Thymus (tissue), 14 donors: ENCODE data around the gene CYP4V2. TPM values are rescaled to one million over a fixed set of nuclear protein-coding genes. Genes with fewer than 3 reads are reported as not detected.

Source experiments
- DNase-seq, 9 donors: peaks; one replicate each; pipeline ENCODE4 v3.0.0-alpha.2; 2013; ENCODE audit warnings: low spot score in 9 of 9, low read depth in 6 of 9, missing footprints in 1 of 9
- H3K27ac ChIP-seq, 2 donors: one replicate each; pipeline ENCODE4 v1.5.1; 2013; ENCODE audit warnings: control low read depth in 1 of 2, low read depth in 1 of 2, low read length in 1 of 2, mild to moderate bottlenecking in 1 of 2, moderate library complexity in 1 of 2
- H3K27me3 ChIP-seq, 2 donors: one replicate each; pipeline ENCODE4 v1.5.1; 2013; ENCODE audit warnings: low read length in 1 of 2; ENCODE audit not compliant: control insufficient read depth in 2 of 2, insufficient read depth in 1 of 2
- H3K36me3 ChIP-seq, 2 donors: one replicate each; pipeline ENCODE4 v1.5.1; 2013; ENCODE audit warnings: low read length in 1 of 2, mild to moderate bottlenecking in 1 of 2, moderate library complexity in 1 of 2; ENCODE audit not compliant: control insufficient read depth in 2 of 2, insufficient read depth in 2 of 2
- H3K4me1 ChIP-seq, 2 donors: one replicate each; pipeline ENCODE4 v1.5.1; 2013; ENCODE audit warnings: low read length in 2 of 2; ENCODE audit not compliant: control insufficient read depth in 2 of 2, insufficient read depth in 2 of 2
- H3K4me3 ChIP-seq, 2 donors: one replicate each; pipeline ENCODE4 v1.5.1; 2013; ENCODE audit warnings: low read length in 2 of 2, control low read depth in 1 of 2, mild to moderate bottlenecking in 1 of 2
- H3K9me3 ChIP-seq, 2 donors: one replicate each; pipeline ENCODE4 v1.5.1; 2013; ENCODE audit warnings: low read length in 1 of 2, mild to moderate bottlenecking in 1 of 2; ENCODE audit not compliant: control insufficient read depth in 2 of 2, insufficient read depth in 1 of 2
- WGBS: extraction: QIAGEN DNeasy Blood & Tissue Kit; methylation state at CpG from one replicate; pipeline ENCODE4 v1.1.7; 2013; 5-methylcytosine and 5-hydroxymethylcytosine counted together
- long read RNA-seq, 10 donors: transcript quantifications; one replicate each; lab custom pipeline, GENCODE V29; 2026
- polyA plus RNA-seq: library from polyadenylated mRNA; stranded (reverse); fragments of 200-250 nt; gene quantifications from one replicate; pipeline ENCODE4 v1.2.3, GENCODE V29; 2013
- total RNA-seq: library from RNA; stranded (reverse); fragments of 120-200 nt; gene quantifications from one replicate; pipeline ENCODE4 v1.2.4, GENCODE V29; 2013
- donor health status: healthy.

The CYP4V2 gene
- total RNA-seq (5.9 TPM), polyA plus RNA-seq (28.2 TPM)
- long read RNA-seq, donor 1, result 0 reads
- long read RNA-seq, donor 2, result 0 reads
- long read RNA-seq, donor 3, partial matches to known transcripts, result 0 of 1 reads
- long read RNA-seq, donor 3, other reads (novel, unspliced or antisense), result 0 of 1 reads
- long read RNA-seq, donor 4, result 0 reads
- long read RNA-seq, donor 5, partial matches to known transcripts, result 0 of 1 reads
- long read RNA-seq, donor 5, other reads (novel, unspliced or antisense), result 0 of 1 reads
- long read RNA-seq, donor 6, partial matches to known transcripts, result 9 of 9 reads
- long read RNA-seq, donor 6, other reads (novel, unspliced or antisense), result 0 of 9 reads
- long read RNA-seq, donor 7, result 0 reads
- long read RNA-seq, donor 8, result 0 reads
- long read RNA-seq, donor 9, result 0 reads
- long read RNA-seq, donor 10, result 0 reads

DNA sequence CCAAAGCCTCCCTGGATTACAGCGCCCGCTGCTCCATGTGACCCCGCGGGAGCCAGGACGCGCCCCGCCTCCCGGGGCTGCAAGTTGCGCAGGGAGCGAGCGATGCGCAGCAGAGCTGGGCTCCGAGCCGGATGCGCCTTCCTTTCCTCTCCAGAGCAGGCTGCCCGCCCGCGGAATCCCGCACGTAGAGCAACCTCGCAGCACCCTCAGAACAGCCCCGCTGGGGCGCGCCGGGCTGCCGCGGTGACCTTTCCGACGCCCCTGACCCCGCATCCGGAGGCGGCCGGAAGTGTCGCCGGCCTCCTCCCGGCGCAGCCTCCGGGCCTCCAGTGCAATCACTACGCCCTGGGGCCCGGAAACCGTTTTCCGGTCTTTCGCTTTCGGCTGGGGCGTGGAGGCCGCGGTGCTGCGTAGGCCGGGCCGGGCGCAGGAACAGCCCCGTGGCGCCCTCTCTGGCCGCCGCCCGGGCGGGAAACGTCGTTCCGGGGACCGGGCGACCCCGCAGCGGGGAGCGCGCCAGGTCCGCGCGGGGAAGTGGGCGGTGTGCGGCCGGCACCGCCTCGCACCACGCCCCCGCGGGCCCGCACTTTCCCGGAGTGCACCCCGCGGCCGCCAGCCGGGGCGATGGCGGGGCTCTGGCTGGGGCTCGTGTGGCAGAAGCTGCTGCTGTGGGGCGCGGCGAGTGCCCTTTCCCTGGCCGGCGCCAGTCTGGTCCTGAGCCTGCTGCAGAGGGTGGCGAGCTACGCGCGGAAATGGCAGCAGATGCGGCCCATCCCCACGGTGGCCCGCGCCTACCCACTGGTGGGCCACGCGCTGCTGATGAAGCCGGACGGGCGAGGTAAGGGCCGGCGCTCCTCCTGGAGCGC lies at the start of gene CYP4V2:
CYP4V2 (plus strand) TSS at position 368 of the 866 bp plus-strand sequence; CDS start at position 625, 257 bp downstream.
- Histone ChIP-seq H3K36me3 (no peaks in the 10 kb centered on the region), H3K4me3 (peak within 1 kb of the TSS; percentile 87 to 96), H3K27me3 (peaks cover 0 to 11% of the 10 kb centered on the region in 2 donors), H3K27ac (peak within 1 kb of the TSS; percentile 93 to 96), H3K4me1 (peaks cover 15 to 19% of the 10 kb centered on the region in 2 donors), H3K9me3 (no peaks in the 10 kb centered on the region)
- DNase-seq, result peak in 8 of 9 donors; percentile 36 to 89 (median 70)
- under 1% methylated on average over 107 of the region's 107 CpGs for WGBS

DNA sequence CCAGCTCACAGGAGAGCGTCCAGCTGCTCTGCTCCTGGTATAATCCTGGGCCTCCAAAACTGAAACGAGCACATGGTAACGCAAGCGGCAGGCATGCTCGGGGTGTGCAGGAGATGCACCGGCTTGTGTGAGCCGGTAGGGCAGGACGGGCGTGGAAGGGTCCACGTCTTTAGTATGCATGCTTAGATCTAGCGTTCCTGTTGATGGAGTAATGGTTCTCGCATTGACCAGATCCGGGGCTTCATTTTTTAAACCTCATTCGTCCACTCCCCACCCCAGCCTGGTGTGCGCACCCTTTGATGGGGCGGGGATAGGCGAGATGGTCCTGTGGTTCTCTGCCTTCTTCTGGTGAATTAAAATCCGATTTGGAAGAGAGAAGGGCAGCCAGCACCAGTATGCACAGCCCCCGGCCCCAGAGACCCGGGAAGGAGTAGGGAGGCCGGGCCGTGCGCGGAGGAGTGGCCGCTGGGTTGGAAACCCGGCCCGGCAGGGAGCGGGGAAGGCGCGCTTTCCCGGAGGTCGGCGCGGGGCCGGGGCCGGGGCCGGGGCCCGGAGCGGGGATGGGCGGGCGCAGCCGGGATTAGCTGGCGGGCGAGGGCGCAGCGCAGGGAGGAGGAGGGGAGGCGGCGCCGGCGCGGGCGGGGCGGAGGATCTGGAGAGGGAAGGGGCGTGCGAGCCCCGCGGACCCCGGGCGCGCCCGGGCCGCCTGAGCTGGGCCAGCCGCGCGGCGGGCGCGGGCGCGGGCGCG lies 47.0 kb upstream of the CYP4V2 start:
- Histone ChIP-seq H3K27ac (peak overlapping the region in 1 of 2 donors; percentile 59), H3K27me3 (peaks cover 32 to 59% of the 10 kb centered on the region in 2 donors), H3K9me3 (peaks cover 0 to 4% of the 10 kb centered on the region in 2 donors), H3K4me3 (peak overlapping the region; percentile 24 to 40), H3K36me3 (no peaks in the 10 kb centered on the region), H3K4me1 (peaks cover 0 to 2% of the 10 kb centered on the region in 2 donors)
- 3% methylated on average over 72 of the region's 72 CpGs for WGBS
- DNase-seq, result no peak

DNA sequence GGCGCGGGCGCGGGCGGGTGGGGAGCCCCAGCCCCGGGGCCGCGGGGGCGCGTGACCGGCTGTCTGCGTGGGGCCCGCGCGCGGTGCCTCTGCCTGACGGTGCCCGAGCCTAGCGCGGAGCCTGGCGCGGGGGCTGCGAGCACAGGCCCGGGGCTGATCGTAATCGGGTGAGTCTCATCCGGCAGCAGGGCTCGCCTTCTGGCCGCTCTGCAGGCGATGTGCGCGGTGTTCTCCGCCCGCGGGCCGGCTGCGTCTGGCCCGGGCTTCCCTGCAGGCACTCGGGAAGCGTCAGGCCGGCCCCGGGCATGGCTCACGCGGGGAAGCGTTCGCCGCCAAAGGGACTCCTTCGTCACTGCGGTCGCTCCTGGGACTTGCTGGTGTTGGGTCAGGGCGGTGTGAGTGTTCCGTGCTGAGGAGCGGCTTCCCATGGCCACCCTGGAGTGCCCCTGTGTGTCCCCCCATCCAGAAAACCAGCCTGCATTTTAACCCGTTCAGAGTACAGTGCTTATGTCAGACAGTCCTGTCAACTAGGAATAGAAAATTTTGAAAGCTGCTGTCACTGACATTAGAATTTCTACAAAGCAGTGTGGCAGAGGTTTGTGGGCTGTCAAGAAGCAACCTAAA lies 46.3 kb upstream of the CYP4V2 start:
- Histone ChIP-seq H3K27me3 (peaks cover 32 to 64% of the 10 kb centered on the region in 2 donors), H3K4me3 (peak overlapping the region in 1 of 2 donors; percentile 40), H3K4me1 (peaks cover 0 to 2% of the 10 kb centered on the region in 2 donors), H3K27ac (no peak overlapping the region), H3K36me3 (no peaks in the 10 kb centered on the region), H3K9me3 (peaks cover 0 to 4% of the 10 kb centered on the region in 2 donors)
- 2% methylated on average over 52 of the region's 54 CpGs for WGBS
- no peak for DNase-seq

DNA sequence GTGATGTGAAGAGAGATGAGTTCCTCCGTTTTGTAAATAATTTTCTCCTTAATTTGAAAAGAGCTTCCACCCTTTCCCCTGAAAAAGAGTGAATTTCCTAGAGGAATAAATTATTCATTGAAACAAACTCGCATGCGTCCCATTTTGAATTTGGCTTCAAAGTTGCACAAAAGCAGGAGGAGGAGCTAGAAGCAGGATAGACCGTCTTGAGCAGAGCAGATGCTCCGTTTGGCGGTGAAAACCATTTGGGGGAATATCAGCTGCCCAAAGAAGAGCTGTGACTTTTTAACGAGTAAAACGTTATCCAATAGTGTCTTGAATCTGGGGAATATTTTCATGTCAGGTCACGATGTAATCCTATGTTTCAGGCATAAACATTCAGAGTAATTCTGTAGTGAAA lies 44.9 kb upstream of the CYP4V2 start:
- 58% methylated on average over 9 of the region's 9 CpGs for WGBS
- no peak overlapping the region for H3K27ac ChIP-seq
- peaks cover 0 to 2% of the 10 kb centered on the region in 2 donors for H3K4me1 ChIP-seq
- peaks cover 0 to 4% of the 10 kb centered on the region in 2 donors for H3K9me3 ChIP-seq
- no peaks in the 10 kb centered on the region for H3K36me3 ChIP-seq
- DNase-seq, result no peak
- H3K27me3 ChIP-seq, result peaks cover 32 to 66% of the 10 kb centered on the region in 2 donors
- H3K4me3 ChIP-seq, result no peak overlapping the region

DNA sequence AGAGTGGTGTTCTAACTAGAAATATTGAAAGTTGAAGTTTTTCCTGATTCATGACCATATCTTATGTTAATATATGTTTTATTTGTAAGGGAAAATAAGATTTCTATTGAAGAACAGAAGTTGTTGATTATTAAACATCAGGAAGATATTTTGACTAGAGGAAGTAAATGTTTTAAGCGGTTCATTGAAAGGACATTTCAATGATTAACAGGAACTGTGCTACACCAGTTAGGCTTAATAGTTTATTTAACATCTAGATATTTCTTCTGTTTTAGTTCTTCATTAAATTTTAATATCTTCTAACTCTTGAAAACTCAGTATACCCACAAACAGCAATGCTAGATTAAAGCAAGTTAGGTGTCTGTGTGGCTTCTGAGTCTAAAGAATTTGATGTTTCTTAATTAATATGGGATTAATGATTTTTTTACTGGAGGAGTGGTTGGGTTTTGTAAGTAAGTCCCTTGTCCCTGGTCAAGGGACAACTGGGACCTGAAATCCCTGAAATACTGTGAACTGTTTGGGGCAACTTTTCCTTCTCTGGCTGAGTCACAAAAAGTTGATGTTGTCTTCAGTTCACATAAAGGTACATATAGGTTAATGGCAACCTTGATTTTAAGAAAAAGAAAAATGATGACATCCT lies 42.9 kb upstream of the CYP4V2 start:
- Histone ChIP-seq H3K4me3 (no peak overlapping the region), H3K4me1 (peaks cover 0 to 2% of the 10 kb centered on the region in 2 donors), H3K9me3 (peaks cover 0 to 4% of the 10 kb centered on the region in 2 donors), H3K36me3 (no peaks in the 10 kb centered on the region), H3K27ac (no peak overlapping the region), H3K27me3 (peaks cover 27 to 48% of the 10 kb centered on the region in 2 donors)
- no peak for DNase-seq
- WGBS, result 97% methylated on average over 1 of the region's 1 CpG

DNA sequence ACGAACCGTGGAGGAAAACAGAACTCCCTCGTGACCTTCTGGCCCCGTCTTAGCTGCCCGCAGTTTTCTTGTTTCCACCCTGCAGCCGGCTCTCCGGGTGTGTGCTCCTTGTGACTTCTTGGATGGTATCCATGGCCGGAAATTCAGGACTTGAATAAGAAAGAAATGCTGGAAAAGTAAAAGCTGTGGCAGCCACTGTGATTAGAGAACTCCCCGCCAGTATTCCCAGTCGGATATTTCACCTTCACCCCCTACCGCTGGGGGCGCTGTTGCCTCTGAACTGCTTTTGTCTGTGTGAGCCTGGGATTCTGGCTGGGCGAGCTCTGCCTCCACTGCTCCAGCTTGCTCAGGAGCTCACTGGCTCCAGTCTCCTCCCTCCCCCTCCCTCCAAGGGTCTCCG lies 41.5 kb upstream of the CYP4V2 start:
- Histone ChIP-seq H3K36me3 (no peaks in the 10 kb centered on the region), H3K4me1 (peaks cover 0 to 2% of the 10 kb centered on the region in 2 donors), H3K27ac (no peak overlapping the region), H3K9me3 (no peaks in the 10 kb centered on the region), H3K4me3 (no peak overlapping the region), H3K27me3 (peaks cover 14 to 37% of the 10 kb centered on the region in 2 donors)
- peak in 1 of 9 donors; percentile 16 for DNase-seq
- WGBS, result 75% methylated on average over 14 of the region's 14 CpGs

DNA sequence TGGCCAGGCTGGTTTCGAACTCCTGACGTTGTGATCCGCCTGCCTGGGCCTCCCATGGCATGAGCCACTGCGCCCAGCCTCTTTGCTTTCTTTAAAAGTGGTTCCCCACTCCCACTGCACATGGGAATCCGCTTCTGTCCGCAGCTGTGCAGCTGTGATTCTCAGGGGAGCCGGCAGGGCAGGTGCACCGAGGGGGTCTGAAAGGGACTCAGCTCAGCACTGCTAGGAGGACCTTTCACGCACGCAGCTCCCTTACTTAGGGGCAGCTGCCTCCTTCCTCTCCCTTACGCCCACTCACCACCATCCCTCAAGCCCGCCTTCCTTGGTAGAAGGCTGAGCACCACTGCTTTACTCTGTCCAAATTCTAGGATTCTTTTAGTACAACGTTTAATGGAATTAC lies 40.4 kb upstream of the CYP4V2 start:
- Histone ChIP-seq H3K9me3 (no peaks in the 10 kb centered on the region), H3K27me3 (peaks cover 7 to 26% of the 10 kb centered on the region in 2 donors), H3K27ac (no peak overlapping the region), H3K4me3 (no peak overlapping the region), H3K36me3 (no peaks in the 10 kb centered on the region), H3K4me1 (no peaks in the 10 kb centered on the region)
- WGBS, result 95% methylated on average over 13 of the region's 13 CpGs
- no peak for DNase-seq

DNA sequence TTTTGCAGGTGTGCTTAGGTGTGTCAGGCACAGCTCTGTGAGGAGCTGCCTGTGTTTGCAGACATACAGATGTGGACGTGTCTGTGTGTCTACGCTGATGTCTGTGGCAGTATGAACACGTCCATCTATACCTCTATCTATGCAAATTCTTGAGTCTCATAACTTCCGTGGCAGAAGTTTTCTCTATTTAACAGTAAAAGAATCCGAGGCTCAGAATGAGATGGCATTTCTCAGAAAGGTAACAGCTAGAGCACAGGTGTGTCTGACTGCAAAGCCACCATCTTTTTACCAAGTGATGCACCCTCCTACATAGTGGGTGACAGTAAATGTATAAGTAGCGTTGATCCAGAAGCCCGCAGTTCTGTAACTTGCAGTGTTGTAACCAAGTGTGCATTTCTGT lies 39.9 kb upstream of the CYP4V2 start:
- DNase-seq, result no peak
- no peaks in the 10 kb centered on the region for H3K9me3 ChIP-seq
- H3K4me1 ChIP-seq, result no peaks in the 10 kb centered on the region
- no peak overlapping the region for H3K27ac ChIP-seq
- no peak overlapping the region for H3K4me3 ChIP-seq
- peaks cover 2 to 21% of the 10 kb centered on the region in 2 donors for H3K27me3 ChIP-seq
- 95% methylated on average over 7 of the region's 7 CpGs for WGBS
- H3K36me3 ChIP-seq, result no peaks in the 10 kb centered on the region
